ENCODE data around the gene GOLGA1. TPM values are rescaled to one million over a fixed set of nuclear protein-coding genes. Genes with fewer than 3 reads are reported as not detected.
A peak's percentile ranks its signal among the peaks of the same experiment; 100 is the strongest.

Gene GOLGA1
- total RNA-seq, 2 experiments from 2014 or later, result 19.0 to 19.2 TPM

- Histone ChIP-seq H3K27ac (ENCODE audit: low read depth, low read length, poor library complexity, severe bottlenecking) (peak overlapping the region; percentile 91), H4K20me1 (ENCODE audit: insufficient read depth, low read length) (no peaks in the 10 kb centered on the region), H3K9me3 (ENCODE audit: low read length) (no peaks in the 10 kb centered on the region), H3K36me3 (ENCODE audit: insufficient read depth, low read length) (peaks cover 18% of the 10 kb centered on the region; the same call in 1 of the 2 replicates), H2AFZ (ENCODE audit: low read length) (peak overlapping the region; percentile 62), H3K9me2 (ENCODE audit: insufficient read depth, low read length) (no peaks in the 10 kb centered on the region), H3K4me2 (ENCODE audit: low read length) (peak overlapping the region; percentile 78), H3K4me3 (ENCODE audit: low read depth, low read length, poor library complexity, severe bottlenecking) (peak overlapping the region; percentile 81), H3K4me1 (ENCODE audit: insufficient read depth, low read length, poor library complexity, severe bottlenecking) (peaks cover 45% of the 10 kb centered on the region), H3K79me2 (ENCODE audit: insufficient read depth, low read depth, low read length) (peaks cover 8% of the 10 kb centered on the region; the same call in 1 of the 2 replicates)
- CTCF ChIA-PET (ENCODE audit: unreplicated experiment), result no interaction called here
- TF ChIP-seq CTCF (conservative IDR thresholded peaks at IDR 0.05; ENCODE audit: low read length), result no peak
- TF ChIP-seq EZH2phosphoT487 (IDR thresholded peaks at IDR 0.05; ENCODE audit: borderline replicate concordance, low read depth, low read length), result no peak
- DNase-seq (ENCODE audit: low spot score), result peak; percentile 88
- no TSS peak for BruUV-seq (replicated peaks)
- intact Hi-C loops (cut with micrococcal nuclease; ENCODE audit: unreplicated experiment), result loop anchor here (1.0 to 5.0 kb wide), 4 partner anchors 73 to 201 kb away; partner anchors contain the start of genes NR6A1 and SCAI
- POLR2A ChIA-PET, result interaction anchor here (0.6 to 1.8 kb wide), 6 partner anchors 8 to 79 kb away, joined by 3 to 10 read pairs (median 3); no protein-coding TSS in a partner anchor
Observed at GRCh38 chr9:124941679-124942561, 1.0 kb upstream of the GOLGA1 start.

- Histone ChIP-seq H2AFZ (ENCODE audit: low read length) (peak overlapping the region; percentile 82), H3K79me2 (ENCODE audit: insufficient read depth, low read depth, low read length) (peaks cover 8% of the 10 kb centered on the region; the same call in 1 of the 2 replicates), H3K27ac (ENCODE audit: low read depth, low read length, poor library complexity, severe bottlenecking) (peak overlapping the region; percentile 91), H3K9me2 (ENCODE audit: insufficient read depth, low read length) (no peaks in the 10 kb centered on the region), H3K4me3 (ENCODE audit: low read depth, low read length, poor library complexity, severe bottlenecking) (peak overlapping the region; percentile 81), H3K9me3 (ENCODE audit: low read length) (no peaks in the 10 kb centered on the region), H4K20me1 (ENCODE audit: insufficient read depth, low read length) (no peaks in the 10 kb centered on the region), H3K4me1 (ENCODE audit: insufficient read depth, low read length, poor library complexity, severe bottlenecking) (peaks cover 57% of the 10 kb centered on the region), H3K4me2 (ENCODE audit: low read length) (peak overlapping the region; percentile 91), H3K36me3 (ENCODE audit: insufficient read depth, low read length) (peaks cover 32% of the 10 kb centered on the region)
- peak; percentile 93 for DNase-seq (ENCODE audit: low spot score)
- BruUV-seq (replicated peaks), result no TSS peak
- no peak for TF ChIP-seq EZH2phosphoT487 (IDR thresholded peaks at IDR 0.05; ENCODE audit: borderline replicate concordance, low read depth, low read length)
- TF ChIP-seq CTCF (conservative IDR thresholded peaks at IDR 0.05; ENCODE audit: low read length), result no peak
- ChIA-PET POLR2A (interaction anchor here (0.8 to 1.9 kb wide), 3 partner anchors 12 to 175 kb away, joined by 4 to 5 read pairs (median 5); no protein-coding TSS in a partner anchor), CTCF (ENCODE audit: unreplicated experiment) (no interaction called here)
- intact Hi-C loops (cut with micrococcal nuclease; ENCODE audit: unreplicated experiment), result loop anchor here (2.0 to 5.0 kb wide), 3 partner anchors 72 to 180 kb away; partner anchors contain the start of gene NR6A1
Observed at GRCh38 chr9:124940521-124940893, 376 bp downstream of the GOLGA1 start.
